AG09309 (cell line): ENCODE data around the gene HPS6.

Experiments used
- DNase-seq: peaks from one replicate; pipeline ENCODE4 v3.0.0-alpha.2; 2010; ENCODE audit warnings: low read depth
- H3K4me3 ChIP-seq: 2 replicates; pipeline ENCODE4 v1.5.1; 2011; ENCODE audit warnings: mild to moderate bottlenecking, low read depth, low read length, moderate library complexity; ENCODE audit not compliant: control insufficient read depth
- TF ChIP-seq, protein P1 (sequence below): IDR thresholded peaks from 2 replicates; pipeline ENCODE4 v1.5.1; 2011; ENCODE audit warnings: mild to moderate bottlenecking, low read depth, low read length, inconsistent platforms; ENCODE audit not compliant: insufficient read depth, control insufficient read depth; ENCODE audit errors: missing control alignments

HPS6 gene

DNA sequence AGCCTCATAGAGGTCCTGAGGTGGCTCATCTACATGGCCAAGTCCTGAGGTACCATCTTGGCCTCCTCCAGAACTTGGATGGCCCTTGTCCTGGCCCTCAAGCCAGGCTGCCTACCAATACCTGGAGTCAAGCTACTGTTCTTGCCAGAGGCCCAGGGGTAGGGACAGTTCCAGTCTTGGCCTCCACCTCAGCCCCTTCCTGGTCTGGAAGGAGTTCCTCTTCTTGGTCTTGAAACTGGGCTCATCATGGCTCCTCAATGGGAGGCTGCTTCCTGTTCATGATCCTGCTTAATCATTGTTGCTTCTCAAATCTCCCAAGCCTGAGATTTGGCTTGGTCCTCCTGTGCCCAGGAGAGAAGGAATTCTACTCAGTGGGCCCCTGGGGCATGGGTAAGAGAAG lies 3.9 kb downstream of the HPS6 start:
- no peak overlapping the region for H3K4me3 ChIP-seq
- no peak for DNase-seq
- TF ChIP-seq, protein P1, sequence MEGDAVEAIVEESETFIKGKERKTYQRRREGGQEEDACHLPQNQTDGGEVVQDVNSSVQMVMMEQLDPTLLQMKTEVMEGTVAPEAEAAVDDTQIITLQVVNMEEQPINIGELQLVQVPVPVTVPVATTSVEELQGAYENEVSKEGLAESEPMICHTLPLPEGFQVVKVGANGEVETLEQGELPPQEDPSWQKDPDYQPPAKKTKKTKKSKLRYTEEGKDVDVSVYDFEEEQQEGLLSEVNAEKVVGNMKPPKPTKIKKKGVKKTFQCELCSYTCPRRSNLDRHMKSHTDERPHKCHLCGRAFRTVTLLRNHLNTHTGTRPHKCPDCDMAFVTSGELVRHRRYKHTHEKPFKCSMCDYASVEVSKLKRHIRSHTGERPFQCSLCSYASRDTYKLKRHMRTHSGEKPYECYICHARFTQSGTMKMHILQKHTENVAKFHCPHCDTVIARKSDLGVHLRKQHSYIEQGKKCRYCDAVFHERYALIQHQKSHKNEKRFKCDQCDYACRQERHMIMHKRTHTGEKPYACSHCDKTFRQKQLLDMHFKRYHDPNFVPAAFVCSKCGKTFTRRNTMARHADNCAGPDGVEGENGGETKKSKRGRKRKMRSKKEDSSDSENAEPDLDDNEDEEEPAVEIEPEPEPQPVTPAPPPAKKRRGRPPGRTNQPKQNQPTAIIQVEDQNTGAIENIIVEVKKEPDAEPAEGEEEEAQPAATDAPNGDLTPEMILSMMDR: no peak

DNA sequence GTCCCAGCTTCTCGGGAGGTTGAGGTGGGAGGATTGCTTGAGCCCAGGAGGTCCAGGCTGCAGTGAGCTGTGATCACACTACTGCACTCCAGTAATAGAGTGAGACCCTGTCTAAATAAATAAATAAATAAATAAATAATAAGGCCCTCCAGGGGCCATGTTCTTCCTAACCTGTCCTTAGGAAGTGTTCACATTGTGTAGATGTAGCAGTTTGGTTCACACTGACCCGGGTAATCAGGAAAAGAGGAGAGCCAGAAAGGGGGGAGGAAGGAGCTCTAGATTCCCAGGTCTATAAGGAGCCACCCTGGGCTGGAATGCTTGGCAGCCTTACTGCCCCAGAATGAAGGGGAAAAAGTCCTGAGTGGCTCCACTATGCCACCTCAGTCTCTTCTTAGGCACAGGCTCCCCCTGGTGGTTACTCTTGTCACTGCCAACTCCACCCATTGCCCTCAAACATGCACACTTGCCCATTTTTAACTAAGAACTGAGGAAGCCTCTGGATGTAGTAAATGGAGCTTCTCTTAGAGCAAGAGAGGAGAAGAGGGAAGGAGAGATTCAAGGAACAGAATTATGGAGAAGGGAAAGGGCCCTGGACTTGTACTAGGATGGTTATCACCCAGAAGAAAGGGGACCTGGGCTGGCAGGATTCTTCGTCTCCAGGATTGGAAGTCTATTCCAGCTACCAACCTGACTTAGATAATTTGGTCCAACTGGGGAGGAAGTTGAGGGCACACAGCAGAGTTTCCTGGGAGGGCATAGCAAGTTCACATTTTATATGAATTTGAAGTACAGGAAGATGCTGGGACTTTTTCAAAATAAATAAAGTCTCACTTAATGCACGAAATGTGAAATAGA lies 7.8 kb downstream of the HPS6 start:
- TF ChIP-seq, protein P1: peak; percentile 96
- H3K4me3 ChIP-seq: no peak overlapping the region
- DNase-seq: peak; percentile 41

DNA sequence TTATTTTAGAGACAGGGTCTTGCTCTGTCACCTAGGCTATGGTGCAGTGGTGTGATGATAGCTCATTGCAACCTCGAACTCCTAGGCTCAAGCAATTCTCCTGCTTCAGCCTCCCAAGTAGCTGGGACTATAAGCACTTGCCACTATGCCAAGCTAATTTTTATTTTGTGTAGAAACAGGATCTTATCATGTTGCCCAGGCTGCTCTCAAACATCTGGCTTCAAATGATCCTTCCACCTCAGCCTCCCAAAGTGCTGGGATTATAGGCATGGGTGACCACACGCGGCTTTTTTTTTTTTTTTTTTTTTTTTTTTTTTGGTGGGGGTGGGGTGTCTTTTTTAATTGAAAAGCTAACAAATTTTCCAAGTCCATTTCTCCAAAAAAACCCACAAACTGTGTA lies 18.4 kb downstream of the HPS6 start:
- no peak overlapping the region for H3K4me3 ChIP-seq
- no peak for DNase-seq
- TF ChIP-seq, protein P1: no peak

DNA sequence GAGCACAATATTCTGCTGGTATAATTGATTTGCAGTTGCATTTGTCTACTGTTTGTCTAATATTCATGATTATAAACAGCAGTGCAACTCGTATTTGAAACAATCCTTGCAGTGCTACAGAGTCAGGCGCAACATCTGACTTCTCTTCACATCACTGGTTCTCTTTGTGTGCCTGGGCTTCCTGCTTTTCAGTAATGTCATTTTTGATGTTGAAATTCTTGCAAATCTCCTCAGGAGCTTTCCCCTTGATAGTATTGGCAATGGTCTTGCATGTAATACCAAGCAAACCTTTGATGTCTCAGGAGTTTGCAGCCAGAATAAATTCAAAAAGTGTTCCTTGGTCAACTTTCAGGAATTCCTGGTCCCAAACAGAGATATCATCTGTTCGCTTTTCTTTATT lies 20.2 kb downstream of the HPS6 start:
- no peak for DNase-seq
- TF ChIP-seq, protein P1: no peak
- no peak overlapping the region for H3K4me3 ChIP-seq

DNA sequence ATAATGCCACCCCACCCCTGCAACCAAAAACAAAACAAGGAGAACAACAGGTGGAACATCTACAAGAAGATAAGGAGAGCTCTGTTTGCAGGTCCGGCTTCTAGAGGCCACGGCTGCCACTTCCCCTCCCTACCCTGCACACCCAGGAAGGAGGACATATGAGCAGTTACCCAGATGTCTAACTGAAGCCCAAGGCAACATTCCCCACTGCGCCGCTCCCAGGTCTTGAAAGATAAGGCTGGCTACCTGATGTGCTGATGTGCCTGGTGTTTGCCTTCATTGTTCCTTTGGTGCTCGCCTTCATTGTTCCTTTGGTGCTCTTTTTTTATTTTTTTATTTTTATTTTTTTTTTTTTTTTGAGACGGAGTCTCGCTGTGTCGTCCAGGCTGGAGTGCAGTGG lies 21.0 kb downstream of the HPS6 start:
- TF ChIP-seq, protein P1: no peak
- H3K4me3 ChIP-seq: no peak overlapping the region
- no peak for DNase-seq

DNA sequence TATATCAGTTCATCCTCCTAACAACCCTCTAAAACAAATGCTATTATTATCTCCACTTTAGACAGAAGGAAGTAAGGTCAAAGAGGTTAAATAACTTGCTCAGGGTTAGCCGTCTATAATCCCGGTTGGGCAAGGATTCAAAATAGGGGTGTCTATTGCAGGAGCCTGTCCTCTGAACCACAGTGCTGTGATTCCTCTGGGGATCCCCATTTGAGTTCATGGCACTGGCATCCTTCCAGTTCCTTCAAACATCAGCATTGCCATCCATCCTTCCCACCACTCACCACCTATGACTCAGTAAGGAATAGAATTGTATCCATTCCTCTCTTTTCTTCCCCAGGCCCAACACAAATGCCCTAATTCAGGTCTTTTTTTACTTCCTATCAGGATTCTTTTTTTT lies 25.6 kb downstream of the HPS6 start:
- no peak for DNase-seq
- TF ChIP-seq, protein P1: no peak
- no peak overlapping the region for H3K4me3 ChIP-seq
